Upper lobe of right lung (tissue), 1 donor: ENCODE results near the gene GSTM1. TPM values are rescaled to one million over a fixed set of nuclear protein-coding genes. Genes with fewer than 3 reads are reported as not detected.

ENCODE experiments used
- ATAC-seq: fragments of 200-7000 bp; cut with Tn5 transposase; one replicate; pipeline ENCODE4 v1.9.1; 2020; ENCODE audit warnings: mild to moderate bottlenecking, moderate library complexity
- DNase-seq: peaks from one replicate; pipeline ENCODE4 v3.0.0-alpha.2; 2020
- H3K27ac ChIP-seq: fragments of 200-600 bp; one replicate; pipeline ENCODE4 v1.8.0; 2022
- H3K27me3 ChIP-seq: fragments of 200-600 bp; one replicate; pipeline ENCODE4 v1.8.0; 2022; ENCODE audit warnings: mild to moderate bottlenecking
- H3K36me3 ChIP-seq: fragments of 200-600 bp; one replicate; pipeline ENCODE4 v1.8.0; 2022
- H3K4me1 ChIP-seq: fragments of 200-600 bp; one replicate; pipeline ENCODE4 v1.8.0; 2022
- H3K4me3 ChIP-seq: fragments of 200-600 bp; one replicate; pipeline ENCODE4 v1.8.0; 2022; ENCODE audit warnings: mild to moderate bottlenecking
- H3K9me3 ChIP-seq: fragments of 200-600 bp; one replicate; pipeline ENCODE4 v1.8.0; 2022
- intact Hi-C: fragments of 100-400 bp; cut with DNase I; formaldehyde crosslinking; loops from one replicate; pipeline ENCODE4 v1.11.0; 2022
- long read RNA-seq: library from polyadenylated mRNA; unstranded; transcript quantifications from one replicate; pipeline ENCODE4 v2.0.0, GENCODE V29; 2021
- total RNA-seq: library from RNA; stranded (reverse); fragmentation: NEBNext Ultra II Directional; extraction: Animal tissue kit (Norgen Biotek cat#: 25700); gene quantifications from one replicate; pipeline ENCODE4 v1.2.1, GENCODE V29; 2021
- TF ChIP-seq, protein P1 (sequence below): fragments of 200-600 bp; IDR thresholded peaks from one replicate; pipeline ENCODE4 v1.8.0; 2022; ENCODE audit warnings: antibody characterized with exemption
- donor health status: DM: no; HTN: yes; CAD: no; lungs with severe emphysema.

Gene GSTM1
- not detected for total RNA-seq
- long read RNA-seq, result 0 reads

DNA sequence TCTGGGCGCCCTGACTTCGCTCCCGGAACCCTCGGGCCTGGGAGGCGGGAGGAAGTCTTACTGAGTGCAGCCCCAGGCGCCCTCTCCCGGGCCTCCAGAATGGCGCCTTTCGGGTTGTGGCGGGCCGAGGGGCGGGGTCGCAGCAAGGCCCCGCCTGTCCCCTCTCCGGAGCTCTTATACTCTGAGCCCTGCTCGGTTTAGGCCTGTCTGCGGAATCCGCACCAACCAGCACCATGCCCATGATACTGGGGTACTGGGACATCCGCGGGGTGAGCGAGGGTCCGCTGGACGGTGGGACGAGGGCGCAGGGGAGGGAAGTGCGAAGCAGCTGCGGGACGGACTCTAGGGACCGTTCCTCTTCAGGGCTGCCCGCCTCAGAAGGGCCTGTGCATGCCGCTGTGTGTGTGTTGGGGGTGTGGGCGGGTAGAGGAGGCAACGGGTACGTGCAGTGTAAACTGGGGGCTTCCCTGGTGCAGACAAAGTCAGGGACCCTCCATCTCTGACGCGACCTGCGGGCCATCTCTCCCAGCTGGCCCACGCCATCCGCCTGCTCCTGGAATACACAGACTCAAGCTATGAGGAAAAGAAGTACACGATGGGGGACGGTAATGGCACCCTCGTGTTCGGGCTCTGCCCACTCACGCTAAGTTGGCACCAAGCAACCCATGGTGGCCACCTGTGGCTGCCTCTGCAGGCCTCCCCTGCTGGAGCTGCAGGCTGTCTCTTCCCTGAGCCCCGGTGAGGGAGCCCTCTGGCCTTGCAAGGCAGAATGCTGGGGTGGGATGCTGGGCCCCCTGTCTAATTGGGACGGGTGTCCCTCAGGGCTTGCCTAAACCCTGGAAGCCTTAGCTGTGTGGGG is at the start of gene GSTM1:
GSTM1 (plus strand) TSS at position 177 of the 859 bp plus-strand sequence; CDS start at position 234, 57 bp downstream.
- no peak for ATAC-seq
- Histone ChIP-seq H3K4me1 (no peaks in the 10 kb centered on the region), H3K27ac (no peak within 1 kb of the TSS), H3K36me3 (no peaks in the 10 kb centered on the region), H3K9me3 (no peaks in the 10 kb centered on the region), H3K4me3 (no peak within 1 kb of the TSS), H3K27me3 (no peaks in the 10 kb centered on the region)
- intact Hi-C loops, result no loop called here
- TF ChIP-seq, protein P1, sequence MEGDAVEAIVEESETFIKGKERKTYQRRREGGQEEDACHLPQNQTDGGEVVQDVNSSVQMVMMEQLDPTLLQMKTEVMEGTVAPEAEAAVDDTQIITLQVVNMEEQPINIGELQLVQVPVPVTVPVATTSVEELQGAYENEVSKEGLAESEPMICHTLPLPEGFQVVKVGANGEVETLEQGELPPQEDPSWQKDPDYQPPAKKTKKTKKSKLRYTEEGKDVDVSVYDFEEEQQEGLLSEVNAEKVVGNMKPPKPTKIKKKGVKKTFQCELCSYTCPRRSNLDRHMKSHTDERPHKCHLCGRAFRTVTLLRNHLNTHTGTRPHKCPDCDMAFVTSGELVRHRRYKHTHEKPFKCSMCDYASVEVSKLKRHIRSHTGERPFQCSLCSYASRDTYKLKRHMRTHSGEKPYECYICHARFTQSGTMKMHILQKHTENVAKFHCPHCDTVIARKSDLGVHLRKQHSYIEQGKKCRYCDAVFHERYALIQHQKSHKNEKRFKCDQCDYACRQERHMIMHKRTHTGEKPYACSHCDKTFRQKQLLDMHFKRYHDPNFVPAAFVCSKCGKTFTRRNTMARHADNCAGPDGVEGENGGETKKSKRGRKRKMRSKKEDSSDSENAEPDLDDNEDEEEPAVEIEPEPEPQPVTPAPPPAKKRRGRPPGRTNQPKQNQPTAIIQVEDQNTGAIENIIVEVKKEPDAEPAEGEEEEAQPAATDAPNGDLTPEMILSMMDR, result no peak
- no peak for DNase-seq

DNA sequence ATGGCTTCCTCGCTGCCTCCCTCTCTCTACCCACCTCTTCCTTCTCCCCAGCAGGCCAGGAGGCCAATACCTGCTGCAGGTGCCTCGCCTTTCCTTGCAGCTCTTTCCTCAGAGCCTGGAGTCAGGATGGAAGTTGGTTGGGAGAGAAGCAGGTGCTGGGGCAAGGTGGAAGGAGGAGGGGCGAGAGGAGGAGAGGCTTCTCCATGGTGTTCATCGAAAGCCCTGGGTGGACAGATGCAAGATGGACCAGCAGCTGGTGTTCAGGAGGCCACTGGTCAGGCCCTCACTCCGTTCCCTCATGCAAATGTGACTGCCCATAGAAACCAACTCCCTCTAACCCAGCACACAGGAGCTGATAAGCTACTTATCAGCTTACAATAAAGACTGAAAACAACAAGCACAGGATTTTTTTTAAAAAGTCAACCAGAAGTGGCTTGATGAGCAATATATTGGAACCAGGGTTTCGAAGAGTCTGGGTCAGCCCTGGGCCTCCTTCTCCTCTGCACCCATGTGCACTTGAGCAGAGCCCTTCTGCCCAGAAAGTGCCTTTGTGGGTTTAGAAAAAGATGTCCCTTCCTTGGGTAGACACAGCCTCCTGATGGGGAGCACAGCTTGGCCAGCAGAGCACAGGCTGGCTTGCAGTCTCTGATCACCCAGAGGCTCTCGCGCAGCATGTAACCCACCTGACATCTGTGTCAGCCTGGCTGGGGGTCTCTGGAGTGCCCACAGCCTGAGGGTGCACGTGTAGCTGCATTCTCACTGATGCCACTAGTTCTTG is 48.4 kb upstream of the GSTM1 start:
- intact Hi-C loops, result no loop called here
- H3K36me3 ChIP-seq, result no peaks in the 10 kb centered on the region
- no peak overlapping the region for H3K4me3 ChIP-seq
- TF ChIP-seq, protein P1, result no peak
- peaks cover 8% of the 10 kb centered on the region for H3K4me1 ChIP-seq
- no peaks in the 10 kb centered on the region for H3K27me3 ChIP-seq
- H3K27ac ChIP-seq, result no peak overlapping the region
- DNase-seq, result peak; percentile 40
- ATAC-seq, result no peak
- H3K9me3 ChIP-seq, result no peaks in the 10 kb centered on the region

DNA sequence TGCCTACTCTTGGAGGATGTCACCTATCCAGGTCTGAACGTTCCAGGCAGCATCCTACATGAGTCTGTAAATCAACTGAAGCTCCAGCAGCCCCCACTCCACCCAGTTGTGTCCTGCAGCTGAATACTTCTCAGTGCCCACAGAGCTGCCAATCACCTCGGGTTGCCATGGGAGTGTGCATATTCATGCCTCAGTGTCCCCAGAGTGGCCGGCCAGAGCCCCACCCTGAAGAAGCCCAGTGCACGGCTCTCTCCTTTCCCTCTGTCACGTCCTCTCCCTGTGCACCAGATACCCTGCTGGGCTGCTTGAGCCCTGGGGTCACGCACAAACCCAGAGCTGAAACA is 47.8 kb upstream of the GSTM1 start:
- H3K36me3 ChIP-seq, result no peaks in the 10 kb centered on the region
- DNase-seq (peak; percentile 52), ATAC-seq (no peak)
- intact Hi-C loops, result loop anchor here (5.0 kb wide), 1 partner anchor 132 kb away; no protein-coding TSS in a partner anchor
- H3K9me3 ChIP-seq, result no peaks in the 10 kb centered on the region
- peaks cover 8% of the 10 kb centered on the region for H3K4me1 ChIP-seq
- no peak overlapping the region for H3K27ac ChIP-seq
- TF ChIP-seq, protein P1, result no peak
- no peak overlapping the region for H3K4me3 ChIP-seq
- no peaks in the 10 kb centered on the region for H3K27me3 ChIP-seq

DNA sequence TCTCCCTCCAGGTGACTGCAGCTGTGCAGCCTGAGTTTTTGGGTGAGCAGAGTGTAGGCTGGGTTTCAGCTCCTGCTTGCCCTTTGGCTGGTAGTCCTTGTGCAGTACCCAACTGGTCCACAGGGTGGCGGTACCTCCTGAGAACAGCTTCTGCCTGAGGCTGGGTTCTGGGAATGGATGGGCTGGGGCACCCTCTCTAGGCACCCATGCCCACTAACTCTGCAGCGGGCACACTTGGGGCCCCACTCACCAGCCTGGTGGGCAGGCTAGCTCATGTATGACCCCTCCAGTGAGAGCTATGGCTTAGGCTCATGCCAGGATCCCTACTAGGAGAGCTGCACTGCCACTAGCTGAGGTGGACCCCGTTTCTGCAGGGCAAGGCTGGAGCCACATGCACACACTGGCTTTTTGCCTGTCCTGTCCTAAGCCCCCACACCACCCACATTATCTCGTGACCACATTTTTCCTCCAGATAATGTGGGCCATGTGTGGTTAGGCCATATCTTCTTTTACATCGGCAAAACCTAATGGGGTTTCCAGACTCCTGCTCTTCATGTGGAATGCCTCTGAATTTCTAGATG is 47.2 kb upstream of the GSTM1 start:
- no peaks in the 10 kb centered on the region for H3K27me3 ChIP-seq
- ATAC-seq (peak; percentile 90), DNase-seq (peak; percentile 91)
- TF ChIP-seq, protein P1, result peak; percentile 97
- H3K36me3 ChIP-seq, result no peaks in the 10 kb centered on the region
- intact Hi-C loops, result loop anchor here (5.0 kb wide), 1 partner anchor 132 kb away; no protein-coding TSS in a partner anchor
- H3K4me1 ChIP-seq, result peaks cover 8% of the 10 kb centered on the region
- no peak overlapping the region for H3K4me3 ChIP-seq
- no peak overlapping the region for H3K27ac ChIP-seq
- H3K9me3 ChIP-seq, result no peaks in the 10 kb centered on the region

DNA sequence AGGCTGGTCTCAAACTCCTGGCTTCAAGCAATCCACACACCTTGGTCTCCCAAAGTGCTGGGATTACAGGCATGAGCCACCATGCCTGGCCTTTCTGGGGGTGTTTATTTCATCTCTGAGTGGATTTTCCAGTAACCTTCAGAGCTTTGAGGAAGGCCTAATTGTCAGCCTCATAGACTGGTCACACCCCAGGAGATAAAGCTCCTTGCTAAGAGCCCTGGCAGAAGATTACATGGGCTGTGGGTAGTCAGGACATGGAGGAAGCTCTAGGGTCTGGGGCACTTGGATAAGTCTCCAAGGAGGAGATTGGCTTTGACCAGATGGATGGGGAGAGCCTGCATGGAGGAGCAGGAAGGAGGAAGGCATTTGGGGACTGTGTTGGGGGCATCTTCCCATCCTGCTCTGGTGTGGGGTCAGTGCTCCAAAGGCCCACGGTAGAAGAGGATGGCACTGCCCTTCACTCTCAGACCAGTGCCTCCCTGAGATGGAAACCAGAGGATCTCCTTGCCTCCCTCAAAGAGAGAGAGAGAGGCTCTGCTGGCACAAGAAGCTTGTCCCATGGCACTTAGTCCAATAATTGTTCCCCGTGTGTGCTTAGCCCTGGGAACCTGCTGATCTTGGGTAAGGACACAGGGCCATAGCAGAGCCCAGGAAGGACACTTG is 46.4 kb upstream of the GSTM1 start:
- Histone ChIP-seq H3K4me3 (no peak overlapping the region), H3K27me3 (no peaks in the 10 kb centered on the region), H3K9me3 (no peaks in the 10 kb centered on the region), H3K36me3 (no peaks in the 10 kb centered on the region), H3K4me1 (peaks cover 6% of the 10 kb centered on the region), H3K27ac (no peak overlapping the region)
- intact Hi-C loops, result loop anchor here (5.0 kb wide), 1 partner anchor 131 kb away; no protein-coding TSS in a partner anchor
- ATAC-seq (no peak), DNase-seq (peak; percentile 20)
- TF ChIP-seq, protein P1, result no peak
